Embryonic facial prominence (tissue), 1 donor: ENCODE measurements around the gene RAI1.

Experiments
- DNase-seq: peaks from one replicate; pipeline ENCODE4 v3.0.0-alpha.2; 2016; ENCODE audit errors: extremely low spot score

The RAI1 gene

DNA sequence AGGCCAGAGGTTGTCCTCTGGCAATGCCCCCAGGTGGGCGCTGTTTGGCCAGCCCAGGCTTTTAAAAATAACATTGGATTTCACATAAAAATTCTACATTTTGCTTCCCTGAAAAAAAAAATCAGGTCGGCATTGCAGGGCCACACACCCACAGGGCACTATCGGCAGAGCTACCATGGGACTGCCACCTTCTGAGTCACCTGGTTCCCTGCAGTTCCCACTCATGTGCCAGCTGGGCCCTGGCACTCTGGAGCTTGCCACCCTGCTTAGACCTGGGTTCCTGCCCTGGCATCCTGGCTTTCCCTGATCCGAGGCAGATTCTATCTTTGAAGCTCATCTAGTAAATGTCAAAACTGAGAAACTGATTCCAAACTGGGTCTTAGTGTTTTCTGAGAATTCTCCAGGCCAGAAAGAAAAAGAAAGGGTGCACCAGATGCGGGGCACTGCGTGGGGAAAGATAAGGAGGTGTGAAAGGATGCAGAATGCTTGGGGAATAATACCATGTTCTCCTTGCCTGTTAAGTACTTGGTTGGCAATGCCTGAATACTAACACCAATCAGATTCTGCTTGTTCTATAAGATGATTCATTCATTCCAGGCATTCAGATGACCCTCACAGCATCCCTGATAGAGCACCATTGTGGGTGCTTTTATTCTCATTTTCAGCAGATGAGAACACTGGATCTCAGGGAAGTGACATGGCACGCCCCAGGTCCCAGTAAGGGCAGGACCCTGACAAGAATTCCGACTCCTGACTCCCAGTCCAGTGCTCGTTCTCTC lies 51.8 kb downstream of the RAI1 start:
- DNase-seq = no peak

- DNase-seq = no peak
These were observed 55.2 kb downstream of the RAI1 start for GRCh38 chr17:17736205-17737183.

- DNase-seq = no peak
These were observed 57.0 kb downstream of the RAI1 start for GRCh38 chr17:17737961-17738894.

- DNase-seq = no peak
These were observed 57.6 kb downstream of the RAI1 start for GRCh38 chr17:17738901-17739300.

DNA sequence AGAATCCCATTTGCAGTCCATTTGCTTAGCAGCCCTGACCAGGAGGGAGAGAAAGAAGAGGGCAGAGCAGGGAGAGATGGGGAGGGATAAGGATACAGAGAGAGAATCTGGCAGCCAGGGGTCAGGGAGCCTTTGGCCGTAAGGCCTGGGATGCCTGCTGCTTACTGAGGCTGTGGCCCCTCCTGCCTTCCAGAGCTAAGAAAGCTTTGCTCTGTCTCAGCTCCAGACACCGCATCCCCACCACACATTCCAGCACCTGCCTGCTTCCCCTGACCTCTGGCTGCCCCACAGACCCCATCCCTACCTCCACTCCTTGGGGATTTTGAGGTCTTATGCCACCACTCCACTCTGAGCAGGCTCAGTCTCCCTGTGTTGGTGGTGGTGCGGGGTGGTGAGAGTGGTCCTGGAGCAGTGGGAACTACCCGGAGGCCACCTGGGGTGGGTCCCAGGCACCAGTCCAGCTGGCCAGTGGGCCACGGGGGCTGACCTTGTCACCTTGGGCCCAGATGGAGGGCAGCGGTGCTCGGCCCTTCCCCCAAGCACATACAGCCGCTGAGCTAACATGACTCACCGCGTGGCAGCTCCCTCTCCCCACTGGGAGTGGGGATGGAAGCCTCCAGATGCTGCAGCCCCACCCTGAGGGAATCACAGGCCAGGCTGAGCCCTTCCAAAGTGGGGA lies 58.3 kb downstream of the RAI1 start:
- no peak for DNase-seq

DNA sequence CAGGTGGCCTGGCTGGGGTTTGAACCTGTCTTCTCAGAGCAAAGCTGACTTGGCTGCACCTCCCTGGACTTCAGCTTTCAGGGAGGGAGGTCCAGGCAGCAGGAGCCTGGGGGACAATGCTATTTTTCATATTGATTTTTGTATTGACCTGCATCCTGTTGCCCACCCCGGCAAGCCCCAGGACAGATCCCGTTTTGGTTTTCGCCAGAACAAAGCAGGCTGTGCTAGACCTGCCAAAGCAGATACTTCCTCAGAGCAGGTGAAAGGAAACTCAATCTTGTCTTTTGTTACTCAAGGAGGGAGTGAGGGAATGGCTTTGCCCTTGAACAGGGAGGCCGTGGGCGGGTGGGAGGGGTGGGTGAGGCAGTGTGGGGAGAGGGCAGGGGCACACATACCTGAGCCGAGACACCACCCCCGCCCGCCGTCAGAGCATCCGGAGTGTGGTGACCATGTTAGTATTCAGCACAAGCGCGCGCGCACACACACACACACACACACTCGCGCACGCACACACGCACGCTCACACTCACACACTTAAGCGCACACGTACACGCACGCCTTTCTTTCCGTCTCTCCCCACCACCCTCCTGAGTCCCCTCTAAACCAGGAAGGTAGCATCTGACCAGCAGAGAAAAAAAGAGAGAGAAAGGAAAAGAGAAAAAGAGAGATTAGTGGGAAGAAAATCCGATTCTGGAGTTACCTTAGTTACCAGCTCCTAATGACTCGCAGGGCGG lies 59.5 kb downstream of the RAI1 start:
- no peak for DNase-seq

DNA sequence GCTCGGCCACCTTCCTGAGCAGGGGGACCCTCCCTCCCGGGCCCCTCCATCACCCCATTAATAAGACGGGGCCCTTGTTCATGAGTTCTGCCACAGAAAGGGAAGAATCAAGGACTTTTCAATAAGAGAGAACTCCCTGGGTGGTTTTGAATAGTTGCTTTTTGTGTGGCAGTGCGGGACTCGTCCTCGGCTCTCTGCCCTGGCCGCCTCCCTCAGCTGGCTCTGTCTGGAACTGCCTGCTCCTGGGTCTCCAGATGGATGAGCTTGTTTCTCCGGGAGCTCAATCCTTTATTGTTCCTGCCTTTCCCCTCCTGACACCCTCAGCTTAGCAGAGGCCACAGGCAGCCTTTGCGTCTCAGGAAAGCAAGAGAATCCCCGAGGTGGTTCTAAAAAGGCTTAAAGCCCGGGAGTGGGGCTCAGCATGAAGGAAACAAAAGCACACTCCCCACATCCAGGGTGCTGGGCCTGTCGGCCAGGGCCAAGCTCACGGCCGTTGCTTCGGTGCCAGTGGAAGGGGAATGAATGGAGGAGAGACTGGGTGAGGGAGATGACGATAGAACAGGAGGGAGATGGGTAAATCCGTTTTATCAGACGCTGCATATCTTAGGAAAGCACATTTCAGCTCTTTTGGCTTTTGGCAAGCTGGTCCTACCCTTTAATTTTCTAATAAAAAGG lies 60.2 kb downstream of the RAI1 start:
- DNase-seq = no peak

GRCh38 chr17:17742133-17742621 lies 60.9 kb downstream of the RAI1 start:
- DNase-seq = no peak

- no peak for DNase-seq
These were observed 61.6 kb downstream of the RAI1 start for GRCh38 chr17:17742688-17743390.

DNA sequence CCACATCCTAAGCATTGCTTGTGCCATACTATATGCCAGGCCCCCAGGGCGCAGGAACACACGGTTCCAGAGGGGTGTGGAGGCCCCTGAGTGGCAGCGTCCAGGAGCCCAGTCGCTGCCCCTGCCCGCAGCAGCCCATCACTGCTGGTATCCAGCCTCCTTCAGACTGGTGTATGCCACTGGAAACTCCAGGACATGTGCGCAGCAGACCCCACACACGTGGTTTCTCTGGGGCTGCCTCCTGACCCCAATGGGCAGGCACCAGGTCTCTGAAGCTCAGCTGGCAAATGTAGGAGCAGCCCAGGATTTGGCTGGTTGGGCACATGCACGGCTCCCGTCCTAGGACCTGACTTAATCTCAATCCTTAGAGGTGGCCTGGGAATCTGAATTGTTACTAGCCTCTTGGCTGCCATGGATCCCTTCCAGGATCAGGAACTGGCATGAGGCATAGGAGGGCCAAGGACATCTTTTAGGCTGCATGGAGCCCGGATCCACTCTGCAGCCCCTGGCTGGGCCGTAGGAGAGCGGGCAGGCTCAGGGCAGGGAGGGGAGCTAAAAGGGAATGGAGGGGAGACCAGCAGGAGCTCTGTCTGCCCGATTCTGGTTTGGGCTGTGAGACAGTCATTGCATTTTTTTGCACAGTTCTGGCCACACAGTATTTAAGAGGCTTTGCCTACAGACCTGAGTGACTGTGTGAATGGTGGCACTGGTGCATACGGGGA lies 62.3 kb downstream of the RAI1 start:
- DNase-seq = no peak

GRCh38 chr17:17744116-17744515 lies 62.9 kb downstream of the RAI1 start:
- no peak for DNase-seq

- no peak for DNase-seq
These were observed 64.5 kb downstream of the RAI1 start for GRCh38 chr17:17745476-17746455.

DNA sequence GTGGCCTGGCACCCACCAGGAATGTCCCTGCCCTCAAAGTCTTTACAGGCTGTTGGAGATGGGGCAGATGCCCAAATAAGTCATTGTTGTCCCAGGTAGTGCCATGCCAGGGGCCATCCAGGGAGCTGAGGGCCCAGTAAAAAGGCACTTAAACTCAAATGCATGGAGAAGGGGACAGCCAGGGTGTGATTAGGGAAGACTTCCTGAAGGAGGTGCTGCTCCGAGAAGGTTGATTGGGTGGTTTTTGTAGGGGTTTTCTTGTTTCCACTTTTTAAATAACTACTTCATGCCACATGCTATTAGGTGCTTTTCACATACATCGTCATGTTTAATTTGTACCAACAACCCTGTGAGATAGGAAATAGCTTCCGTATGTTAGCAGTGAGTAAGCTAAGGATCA lies 66.9 kb downstream of the RAI1 start:
- DNase-seq = no peak

DNA sequence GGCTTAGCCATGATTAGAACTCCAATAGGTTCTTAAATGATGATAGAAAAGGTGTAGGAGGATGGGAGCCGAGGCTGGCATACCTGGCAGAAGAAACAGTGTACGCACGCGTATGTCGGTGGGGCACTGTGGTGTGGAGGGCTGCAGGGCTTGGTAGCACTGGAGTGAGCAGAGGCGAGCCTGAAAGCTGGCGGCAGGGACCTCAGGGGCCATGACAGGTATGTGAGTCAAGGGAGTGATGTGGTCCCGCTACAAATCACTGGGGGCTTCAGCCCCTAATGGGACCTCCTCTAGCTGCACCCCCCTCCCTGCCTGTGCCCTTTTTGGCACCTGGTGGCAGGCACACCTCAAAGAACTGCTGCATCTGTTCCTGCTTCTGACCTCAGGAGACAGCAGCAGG lies 67.3 kb downstream of the RAI1 start:
- no peak for DNase-seq

DNA sequence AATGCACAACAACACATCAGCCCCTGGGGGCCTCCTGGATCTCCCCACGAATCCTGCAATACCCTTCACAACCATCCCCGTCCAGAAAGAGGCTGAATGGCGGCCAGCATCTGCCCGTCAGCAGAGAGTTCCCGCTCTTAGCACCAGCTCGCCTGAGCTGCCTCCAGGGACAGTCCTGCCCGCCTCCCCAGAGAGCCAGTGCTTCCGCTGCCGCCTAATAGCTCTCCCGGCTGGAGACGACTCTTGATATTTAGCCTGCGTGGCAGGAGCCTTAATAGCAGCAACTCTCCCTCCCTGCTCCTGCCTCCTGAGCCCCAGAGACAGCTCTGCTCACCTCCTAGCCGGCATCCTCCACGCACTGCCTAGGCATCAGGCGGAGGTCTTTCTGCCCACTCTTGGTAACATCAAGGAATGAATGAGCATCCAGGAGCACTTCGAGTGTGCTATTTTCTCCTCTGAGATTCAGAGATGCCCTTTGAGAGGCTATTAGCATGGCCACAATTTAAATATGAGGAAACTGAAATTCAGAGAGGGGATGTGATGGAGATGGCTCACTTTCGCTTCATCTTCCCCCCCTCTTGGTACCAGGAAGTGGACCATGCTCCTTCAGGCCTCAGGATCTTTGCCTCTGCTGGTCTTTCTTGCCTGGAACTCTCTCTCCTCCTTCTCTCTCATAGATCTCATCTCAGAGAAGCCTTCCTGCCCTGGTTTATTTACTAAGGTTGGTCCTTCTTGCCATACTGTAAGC lies 67.9 kb downstream of the RAI1 start:
- DNase-seq = no peak

- peak; percentile 60 for DNase-seq
These were observed 68.7 kb downstream of the RAI1 start for GRCh38 chr17:17749921-17750320.
